ENCODE data around the gene CTDP1. TPM values are rescaled to one million over a fixed set of nuclear protein-coding genes. Genes with fewer than 3 reads are reported as not detected.
A peak's percentile ranks its signal among the peaks of the same experiment; 100 is the strongest.

CTDP1 gene
- total and polyA plus RNA-seq, 9 of the 15 experiments (the other 6 are each of a cell fraction or from before 2014, with no cell fraction given) = 0.07 to 19.2 (median 4.0) TPM

- TF ChIP-seq ZNF280A (IDR thresholded peaks at IDR 0.05; ENCODE audit: low read depth, partially characterized antibody) (no peak), TFAM (CRISPR knock-in tag; conservative IDR thresholded peaks at IDR 0.05) (no peak), ZBTB43 (CRISPR knock-in tag; IDR thresholded peaks at IDR 0.05) (no peak), HCFC1 (IDR thresholded peaks at IDR 0.05; ENCODE audit: low read depth, low read length) (peak; percentile 91), RFX7 (CRISPR knock-in tag; IDR thresholded peaks at IDR 0.05) (no peak), MNT (conservative IDR thresholded peaks at IDR 0.05) (no peak; a peak in 3 of 4 replicates), MCM7 (IDR thresholded peaks at IDR 0.05) (no peak), PHTF2 (CRISPR knock-in tag; IDR thresholded peaks at IDR 0.05) (no peak), NR2C1 (IDR thresholded peaks at IDR 0.05) (no peak), NR2C1 (tag; IDR thresholded peaks at IDR 0.05) (peak; percentile 79; the same call in 1 of the 2 replicates), CHD7 (IDR thresholded peaks at IDR 0.05; ENCODE audit: low read depth, low read length) (no peak)
These were observed 695 bp upstream of the CTDP1 start (continued) for GRCh38 chr18:79678665-79679551.
